BLaER1 treated with 17β-estradiol and CSF1 and Interleukin-3, amounts not matched to agents 10 nM and 100 nM (cell line): ENCODE measurements around the gene LTBP1.

Experiments used
- H3K27ac ChIP-seq, 11 experiments: shearing (Covaris generic); formaldehyde crosslinking; 2 replicates each; pipeline ENCODE4 v1.8.1; 2022
- H3K27me3 ChIP-seq, 11 experiments: shearing (Covaris generic); formaldehyde crosslinking; 2 replicates each; pipeline ENCODE4 v1.8.1; 2022
- H3K36me3 ChIP-seq, 11 experiments: shearing (Covaris generic); formaldehyde crosslinking; 2 replicates each; pipeline ENCODE4 v1.8.1; 2022
- H3K4me1 ChIP-seq, 10 experiments: shearing (Covaris generic); formaldehyde crosslinking; 2 replicates each; pipeline ENCODE4 v1.8.1; 2022
- H3K4me2 ChIP-seq, 11 experiments: shearing (Covaris generic); formaldehyde crosslinking; 2 replicates each; pipeline ENCODE4 v1.8.1; 2022
- H3K4me3 ChIP-seq, 10 experiments: shearing (Covaris generic); formaldehyde crosslinking; 2 replicates each; pipeline ENCODE4 v1.8.1; 2022
- H3K9ac ChIP-seq, 11 experiments: shearing (Covaris generic); formaldehyde crosslinking; 2 replicates each; pipeline ENCODE4 v1.8.1; 2022
- H3K9me3 ChIP-seq, 11 experiments: shearing (Covaris generic); formaldehyde crosslinking; replicated peaks in 1 of 11; 2 replicates each; pipeline ENCODE4 v1.8.1; 2022
- H4K20me1 ChIP-seq, 11 experiments: shearing (Covaris generic); formaldehyde crosslinking; 2 replicates each; pipeline ENCODE4 v1.8.1; 2022
- Cebpa-rat ChIP-seq, 11 experiments: shearing (Covaris generic); IDR thresholded peaks; 2 replicates each; pipeline ENCODE4 v1.8.1; 2022

LTBP1 gene

DNA sequence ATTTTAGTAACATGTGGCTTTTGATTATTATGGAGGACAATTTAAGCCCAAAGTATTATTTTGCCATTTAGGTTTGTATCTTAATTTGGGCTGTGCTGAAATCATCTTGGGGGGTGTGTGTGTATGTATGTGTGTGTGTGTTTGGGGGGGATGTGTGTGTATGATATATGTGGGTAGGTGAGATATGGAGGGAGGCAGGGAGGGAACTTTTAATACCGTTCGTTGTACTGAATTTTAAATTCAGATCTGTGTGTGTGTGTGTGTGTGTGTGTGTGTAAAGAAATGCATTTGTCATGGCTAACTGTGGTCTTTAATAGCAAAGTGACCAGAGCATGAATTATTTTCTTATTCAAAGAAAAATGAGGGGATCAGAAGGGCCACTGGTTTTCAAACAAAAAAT, 113.7 kb downstream of the LTBP1 start:
- Histone ChIP-seq H3K9ac (no peak overlapping the region), H3K4me1 (peaks cover 0 to 9% (median 0%) of the 10 kb centered on the region in 10 experiments; a peak in 7 of 20 replicates), H3K9me3 (peaks cover 0 to 17% (median 11%) of the 10 kb centered on the region in 11 experiments; a peak in 10 of 22 replicates), H3K27ac (no peak overlapping the region), H3K4me2 (no peak overlapping the region), H3K36me3 (no peaks in the 10 kb centered on the region), H3K4me3 (no peak overlapping the region), H4K20me1 (no peaks in the 10 kb centered on the region), H3K27me3 (no peaks in the 10 kb centered on the region)
- no peak for TF ChIP-seq Cebpa-rat (IDR thresholded peaks at IDR 0.05)

DNA sequence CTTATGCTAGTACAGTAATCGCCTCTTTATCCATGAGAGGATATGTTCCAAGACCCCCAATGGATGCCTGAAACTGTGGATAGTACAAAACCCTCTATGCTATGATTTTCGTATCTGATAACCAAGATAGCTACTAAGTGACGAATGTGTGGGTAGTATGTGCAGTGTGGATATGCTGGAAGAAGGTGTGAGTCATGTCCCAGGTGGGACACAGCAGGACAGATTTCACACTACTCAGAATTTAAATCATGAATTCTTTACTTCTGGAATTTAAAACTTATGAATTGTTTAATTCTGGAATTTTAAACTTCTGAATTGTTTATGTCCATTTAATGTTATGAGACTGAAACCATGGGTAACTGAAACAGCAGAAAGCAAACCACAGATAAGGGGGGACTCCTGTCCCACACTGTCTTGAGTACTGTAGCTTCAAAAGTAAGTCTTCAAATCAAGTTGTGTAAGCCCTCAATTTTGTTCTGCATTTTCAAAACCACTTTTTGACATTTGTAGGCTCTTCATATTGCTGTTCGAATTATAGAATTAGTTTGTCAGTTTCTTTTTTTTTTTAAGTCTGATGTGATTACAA, 116.0 kb downstream of the LTBP1 start:
- peaks cover 0 to 9% (median 0%) of the 10 kb centered on the region in 10 experiments; a peak in 7 of 20 replicates for H3K4me1 ChIP-seq
- H3K9me3 ChIP-seq: peaks cover 0 to 1% (median 0%) of the 10 kb centered on the region in 11 experiments; a peak in 4 of 22 replicates
- H3K4me3 ChIP-seq: no peak overlapping the region

DNA sequence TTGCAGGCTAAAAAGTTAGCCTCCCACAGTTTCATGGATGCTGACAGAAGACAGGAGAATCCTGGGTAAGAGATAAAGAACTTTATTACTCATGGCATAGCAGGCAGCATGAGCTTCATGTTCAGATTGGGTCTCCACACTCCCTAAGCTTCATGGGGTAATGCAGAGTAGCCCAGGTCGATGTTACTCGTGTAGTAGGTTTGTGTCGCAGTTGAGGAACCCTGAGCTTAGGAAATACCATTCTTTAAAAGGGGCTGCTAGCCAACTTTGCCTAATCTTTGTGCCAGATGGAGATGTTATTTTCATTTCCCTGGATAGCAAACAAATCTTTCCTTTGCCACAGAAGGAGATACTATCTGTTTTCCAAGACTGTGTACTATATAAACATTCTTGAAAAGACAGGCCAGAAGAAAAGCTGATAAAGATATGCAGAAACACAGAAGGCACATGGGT, 117.6 kb downstream of the LTBP1 start:
- H3K4me2 ChIP-seq: no peak overlapping the region
- no peaks in the 10 kb centered on the region for H3K27me3 ChIP-seq
- H3K9ac ChIP-seq: no peak overlapping the region
- H3K4me1 ChIP-seq: peaks cover 0 to 3% (median 0%) of the 10 kb centered on the region in 10 experiments; a peak in 6 of 20 replicates
- H3K27ac ChIP-seq: no peak overlapping the region
- no peak for TF ChIP-seq Cebpa-rat (IDR thresholded peaks at IDR 0.05)
- no peaks in the 10 kb centered on the region for H3K36me3 ChIP-seq
- no peaks in the 10 kb centered on the region for H3K9me3 ChIP-seq
- no peak overlapping the region for H3K4me3 ChIP-seq
- no peaks in the 10 kb centered on the region for H4K20me1 ChIP-seq

More for the DNA sequence above, 116.0 kb downstream of the LTBP1 start:
- Histone ChIP-seq H3K27me3 (no peaks in the 10 kb centered on the region), H3K27ac (no peak overlapping the region), H3K36me3 (no peaks in the 10 kb centered on the region), H3K4me2 (no peak overlapping the region), H4K20me1 (no peaks in the 10 kb centered on the region), H3K9ac (no peak overlapping the region)
- no peak for TF ChIP-seq Cebpa-rat (IDR thresholded peaks at IDR 0.05)

DNA sequence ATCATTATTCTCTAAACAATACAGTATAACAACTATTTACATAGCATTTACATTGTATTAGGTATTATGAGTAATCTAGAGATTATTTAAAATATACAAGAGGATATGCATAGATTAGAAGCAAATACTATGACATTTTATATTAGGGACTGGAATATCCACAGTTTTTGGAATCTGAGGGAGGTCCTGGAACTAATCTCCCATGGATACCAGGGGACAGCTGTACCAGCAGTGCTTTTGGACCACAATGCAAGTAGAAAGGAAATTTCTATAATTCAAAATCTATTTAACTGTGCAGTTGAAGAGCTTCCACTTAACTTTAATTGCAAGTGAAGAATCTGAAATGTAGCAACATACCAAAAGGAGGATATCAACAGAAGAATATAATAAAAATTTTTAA, 120.8 kb downstream of the LTBP1 start:
- no peaks in the 10 kb centered on the region for H3K27me3 ChIP-seq

DNA sequence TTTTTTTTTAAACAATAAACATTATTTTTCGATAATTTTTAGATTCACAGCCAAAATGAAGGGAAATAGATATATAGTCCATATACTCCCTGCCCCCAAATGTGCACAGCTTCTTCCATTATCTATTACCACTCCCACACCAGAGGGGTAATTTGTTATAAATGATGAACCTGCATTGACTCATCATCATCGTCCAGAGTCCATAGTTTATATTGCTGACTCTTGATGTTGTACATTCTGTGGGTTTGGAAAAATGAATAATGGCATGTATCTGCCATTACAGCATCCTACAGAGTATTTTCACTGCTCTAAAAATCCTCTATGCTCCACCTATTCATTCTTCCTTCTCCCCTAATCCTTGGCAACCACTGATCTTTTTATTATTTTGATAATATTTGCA, 121.5 kb downstream of the LTBP1 start:
- no peak overlapping the region for H3K27ac ChIP-seq
- H3K9me3 ChIP-seq: no peaks in the 10 kb centered on the region
- no peak overlapping the region for H3K9ac ChIP-seq

More for the DNA sequence above, 120.8 kb downstream of the LTBP1 start:
- Histone ChIP-seq H4K20me1 (no peaks in the 10 kb centered on the region), H3K4me2 (no peak overlapping the region), H3K4me1 (no peaks in the 10 kb centered on the region), H3K9me3 (no peaks in the 10 kb centered on the region), H3K4me3 (no peak overlapping the region), H3K36me3 (no peaks in the 10 kb centered on the region), H3K27ac (no peak overlapping the region), H3K9ac (no peak overlapping the region)
- TF ChIP-seq Cebpa-rat (IDR thresholded peaks at IDR 0.05): no peak

DNA sequence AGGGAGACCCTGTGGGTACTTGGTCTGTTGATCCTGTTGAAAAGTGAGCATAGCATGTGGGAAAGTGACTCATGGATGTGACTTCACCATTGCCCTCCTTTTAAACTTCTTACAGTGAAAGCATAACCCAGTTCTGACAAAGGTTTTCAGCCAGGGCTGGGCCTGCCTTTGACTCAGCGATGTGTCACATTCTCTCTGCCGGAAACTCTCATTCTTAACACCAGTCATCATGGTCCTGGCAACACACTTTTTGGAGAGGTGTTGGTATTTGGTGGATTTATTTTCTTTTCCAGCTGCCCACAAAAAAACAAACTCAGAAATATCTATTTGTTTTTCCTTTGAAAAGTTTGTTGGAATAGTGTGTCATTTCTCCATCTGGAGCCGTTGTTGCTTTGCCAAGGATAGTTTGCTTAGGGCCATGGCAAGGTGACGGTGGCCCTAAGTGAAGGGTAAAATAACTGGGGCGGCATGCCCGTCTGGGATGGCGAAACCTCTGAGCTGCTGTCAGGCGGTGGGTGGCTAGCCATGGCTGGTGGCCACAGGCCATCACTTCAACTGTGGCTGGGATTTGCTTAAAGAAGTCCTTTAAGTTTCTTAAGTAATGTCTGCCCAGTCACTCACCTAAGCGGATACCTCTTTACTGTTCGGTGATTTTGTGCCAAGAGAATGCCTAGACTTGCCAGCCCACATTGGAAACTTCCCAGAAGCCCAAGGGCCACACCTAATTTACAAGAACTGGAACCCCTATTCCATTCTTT, 123.3 kb downstream of the LTBP1 start:
- no peak for TF ChIP-seq Cebpa-rat (IDR thresholded peaks at IDR 0.05)
- no peaks in the 10 kb centered on the region for H4K20me1 ChIP-seq
- H3K4me2 ChIP-seq: no peak overlapping the region
- no peaks in the 10 kb centered on the region for H3K36me3 ChIP-seq
- no peak overlapping the region for H3K4me3 ChIP-seq
- no peaks in the 10 kb centered on the region for H3K4me1 ChIP-seq
- H3K27me3 ChIP-seq: no peaks in the 10 kb centered on the region
- H3K9me3 ChIP-seq: no peaks in the 10 kb centered on the region
- H3K9ac ChIP-seq: no peak overlapping the region
- H3K27ac ChIP-seq: no peak overlapping the region

More for the DNA sequence above, 121.5 kb downstream of the LTBP1 start:
- no peaks in the 10 kb centered on the region for H3K4me1 ChIP-seq
- H3K4me3 ChIP-seq: no peak overlapping the region
- H3K36me3 ChIP-seq: no peaks in the 10 kb centered on the region
- TF ChIP-seq Cebpa-rat (IDR thresholded peaks at IDR 0.05): no peak
- H3K4me2 ChIP-seq: no peak overlapping the region
- no peaks in the 10 kb centered on the region for H4K20me1 ChIP-seq
- no peaks in the 10 kb centered on the region for H3K27me3 ChIP-seq

DNA sequence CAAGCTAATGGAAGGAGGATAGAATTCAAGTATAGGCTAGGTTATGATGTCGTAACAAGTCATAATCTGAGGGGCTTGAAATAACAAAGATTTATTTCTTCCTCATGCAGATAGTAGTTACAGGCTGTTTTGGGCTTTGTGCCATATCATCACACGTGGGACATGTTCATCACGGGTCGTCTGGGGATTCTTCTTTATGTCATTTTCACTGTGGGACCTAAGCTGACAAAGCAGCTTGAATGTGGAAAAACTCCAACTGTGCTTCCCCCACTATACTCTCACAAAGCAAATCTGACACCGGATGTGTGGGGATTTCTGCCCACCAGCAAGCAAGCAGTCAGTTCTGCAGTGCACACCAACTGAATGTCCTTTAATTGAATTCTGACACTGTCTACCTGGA, 124.8 kb downstream of the LTBP1 start:
- TF ChIP-seq Cebpa-rat (IDR thresholded peaks at IDR 0.05): no peak
- Histone ChIP-seq H3K27me3 (no peaks in the 10 kb centered on the region), H3K4me3 (no peak overlapping the region), H3K27ac (no peak overlapping the region), H3K4me2 (no peak overlapping the region), H3K4me1 (no peaks in the 10 kb centered on the region), H3K9ac (no peak overlapping the region), H4K20me1 (no peaks in the 10 kb centered on the region), H3K36me3 (no peaks in the 10 kb centered on the region), H3K9me3 (no peaks in the 10 kb centered on the region)

DNA sequence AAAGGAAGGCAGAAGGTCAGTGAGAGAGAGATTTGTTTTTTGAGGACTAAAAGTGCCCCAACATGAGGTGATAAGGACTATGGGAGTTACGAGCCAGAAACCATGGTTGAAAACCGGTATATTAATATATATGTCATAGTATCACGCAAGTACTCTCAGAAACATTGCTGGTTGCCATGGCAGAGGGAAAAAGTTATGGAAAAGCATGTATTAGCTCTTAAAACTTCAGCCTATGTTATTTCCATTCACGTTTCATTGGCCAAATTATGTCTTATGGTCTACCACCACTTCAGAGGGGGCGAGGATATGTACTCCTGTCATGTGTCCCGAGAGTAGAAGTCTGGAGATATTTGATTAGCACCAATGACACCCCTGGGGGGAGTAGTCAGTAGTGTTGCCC, 125.9 kb downstream of the LTBP1 start:
- Histone ChIP-seq H3K36me3 (no peaks in the 10 kb centered on the region), H3K9me3 (no peaks in the 10 kb centered on the region), H3K9ac (no peak overlapping the region), H3K27me3 (no peaks in the 10 kb centered on the region), H4K20me1 (no peaks in the 10 kb centered on the region), H3K4me2 (no peak overlapping the region), H3K27ac (no peak overlapping the region), H3K4me1 (no peaks in the 10 kb centered on the region), H3K4me3 (no peak overlapping the region)
- no peak for TF ChIP-seq Cebpa-rat (IDR thresholded peaks at IDR 0.05)

DNA sequence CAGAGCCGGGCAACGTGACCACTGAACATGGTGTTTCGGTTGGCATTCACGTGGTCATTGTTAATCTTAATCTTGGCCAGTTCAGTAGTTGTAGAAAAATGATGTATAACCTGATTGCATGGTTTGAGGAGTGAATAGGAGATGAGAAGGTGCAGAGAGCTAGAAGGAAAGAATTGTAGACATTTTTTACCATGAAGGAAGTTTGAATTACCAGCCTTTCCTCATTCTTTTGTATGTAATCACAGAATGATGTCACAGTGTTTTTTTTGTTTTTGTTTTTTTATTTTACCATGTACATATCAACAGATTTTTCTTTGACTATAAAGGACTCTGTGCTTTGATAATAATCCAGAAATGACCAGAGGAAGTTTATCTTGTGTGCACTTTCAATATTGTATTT, 126.3 kb downstream of the LTBP1 start:
- no peaks in the 10 kb centered on the region for H3K36me3 ChIP-seq
- no peak overlapping the region for H3K4me2 ChIP-seq
- H3K4me1 ChIP-seq: no peaks in the 10 kb centered on the region
- no peak for TF ChIP-seq Cebpa-rat (IDR thresholded peaks at IDR 0.05)
- no peaks in the 10 kb centered on the region for H3K9me3 ChIP-seq
- no peak overlapping the region for H3K27ac ChIP-seq
- no peaks in the 10 kb centered on the region for H3K27me3 ChIP-seq
- H3K9ac ChIP-seq: no peak overlapping the region
- H4K20me1 ChIP-seq: no peaks in the 10 kb centered on the region
- H3K4me3 ChIP-seq: no peak overlapping the region

DNA sequence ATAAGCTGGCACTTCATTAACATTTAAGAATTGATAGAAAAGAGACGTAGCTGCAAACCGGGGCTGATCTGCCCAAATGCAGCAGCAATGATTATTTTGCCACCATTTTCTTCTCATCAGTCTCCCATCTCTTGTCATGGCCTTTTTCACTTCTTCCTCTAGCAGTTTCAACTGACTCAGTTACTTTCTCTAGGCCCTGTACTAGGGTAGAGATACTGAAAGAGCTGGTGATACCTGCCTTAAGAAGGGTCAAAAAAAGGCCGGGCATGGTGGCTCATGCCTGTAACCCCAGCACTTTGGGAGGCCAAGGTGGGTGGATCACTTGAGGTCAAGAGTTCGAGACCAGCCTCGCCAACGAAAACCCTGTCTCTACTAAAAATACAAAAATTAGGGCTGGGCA, 127.4 kb downstream of the LTBP1 start:
- Histone ChIP-seq H3K9me3 (no peaks in the 10 kb centered on the region), H3K4me3 (no peak overlapping the region), H3K9ac (no peak overlapping the region), H3K27me3 (no peaks in the 10 kb centered on the region), H3K4me1 (no peaks in the 10 kb centered on the region), H3K27ac (no peak overlapping the region), H3K36me3 (no peaks in the 10 kb centered on the region), H3K4me2 (no peak overlapping the region), H4K20me1 (no peaks in the 10 kb centered on the region)
- no peak for TF ChIP-seq Cebpa-rat (IDR thresholded peaks at IDR 0.05)
